ENCODE data around the gene CCDC12.
"Not testable (repeated sequence)": the region's sequence is repeated elsewhere in the genome, so short reads cannot be mapped to it uniquely, and the experiment has no call there.

The CCDC12 gene

DNA sequence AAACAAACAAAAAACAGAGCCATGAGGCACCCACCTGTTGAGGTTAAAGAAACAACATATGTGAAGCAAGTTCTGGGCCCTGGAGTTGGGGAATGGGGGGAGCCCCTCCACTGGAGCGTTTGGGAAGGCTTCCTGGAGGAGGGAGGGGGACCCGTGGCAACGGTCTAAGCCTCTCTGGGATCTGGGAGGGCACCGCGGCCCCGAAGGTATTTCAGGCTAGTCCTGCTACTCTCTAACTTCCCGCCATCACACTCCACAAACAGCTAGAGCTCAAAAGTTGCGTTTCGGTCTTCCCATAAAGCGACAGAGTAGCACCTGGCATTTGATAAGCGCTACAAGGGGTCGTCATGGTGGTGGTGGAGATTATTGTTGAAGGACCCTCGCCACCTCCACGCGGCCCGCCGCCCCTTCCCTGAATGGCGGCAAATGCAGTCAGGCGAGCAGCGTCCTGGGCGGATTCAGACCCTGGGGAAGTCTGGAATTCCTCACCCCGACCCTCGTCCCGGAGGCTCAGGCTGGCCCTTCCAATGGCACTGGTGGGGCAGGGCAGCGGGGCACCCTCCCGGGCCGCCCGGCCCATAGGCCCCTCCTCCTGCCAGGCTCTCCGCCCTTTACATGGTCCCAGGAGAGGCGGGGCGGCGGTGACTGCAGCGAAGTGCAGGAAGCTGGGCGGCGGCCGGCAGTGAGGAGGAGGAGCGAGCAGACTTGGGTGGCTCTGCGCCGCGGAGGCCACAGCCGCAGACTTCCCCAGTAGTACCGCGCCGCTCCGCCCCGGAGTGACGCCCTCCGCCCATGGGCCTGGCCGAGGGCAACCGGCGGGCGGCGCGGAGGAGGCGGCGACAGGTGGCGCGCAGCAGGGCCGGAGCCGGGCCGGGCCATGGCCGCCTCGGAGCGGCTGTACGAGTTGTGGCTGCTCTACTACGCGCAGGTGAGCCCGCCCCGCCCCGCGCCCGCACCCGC, 2.7 kb upstream of the CCDC12 start, which contains the start of gene NBEAL2:
Gene NBEAL2 (plus strand): TSS at position 682 of the 960 bp plus-strand sequence. CDS start 196 bp downstream, at position 878.
- DNase-seq: peak; percentile 59

- no peak for DNase-seq
These were observed 1.8 kb upstream of the CCDC12 start for GRCh38 chr3:46978381-46978780.

DNA sequence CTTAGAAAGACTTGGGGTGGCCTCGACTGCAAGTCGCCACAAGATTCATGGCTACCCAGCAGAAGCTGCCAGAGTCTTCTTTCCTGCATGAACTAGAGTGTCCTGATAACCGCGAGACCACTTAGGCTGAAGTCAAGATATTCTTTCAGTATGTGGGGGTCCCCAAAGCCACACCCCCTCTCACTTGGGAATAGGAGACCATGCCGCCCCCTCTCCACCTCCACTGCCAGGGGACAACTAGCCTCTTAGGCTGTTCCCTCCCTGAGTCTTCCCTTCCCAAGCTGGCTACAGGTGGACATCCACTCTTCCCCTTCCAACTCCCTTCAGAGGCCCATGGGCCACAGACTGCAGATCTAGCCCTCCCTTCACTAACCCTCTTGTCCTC, 1.3 kb upstream of the CCDC12 start:
- DNase-seq: no peak

GRCh38 chr3:46974421-46975171, 1.9 kb downstream of the CCDC12 start:
- DNase-seq: no peak

GRCh38 chr3:46972396-46972795, 4.1 kb downstream of the CCDC12 start:
- DNase-seq: no peak

DNA sequence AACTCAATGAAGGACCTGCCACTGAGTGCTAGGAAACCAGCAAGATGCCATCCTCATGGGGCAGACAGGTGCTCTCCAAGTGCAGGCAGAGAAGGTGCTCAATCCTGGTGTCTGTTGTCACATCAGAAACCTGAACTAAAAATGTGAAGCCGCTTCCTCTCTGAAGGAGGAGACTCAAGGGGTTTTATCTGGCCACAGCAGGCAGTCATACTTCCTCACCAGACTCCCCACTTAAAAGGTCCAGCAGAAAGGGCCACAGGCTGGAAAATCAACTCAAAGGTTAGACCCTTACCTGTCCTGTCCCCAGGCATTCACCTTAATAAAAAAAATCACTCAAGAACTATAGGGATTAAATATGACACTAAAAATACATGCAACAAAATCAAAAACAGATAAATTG, 4.8 kb downstream of the CCDC12 start:
- DNase-seq: no peak

DNA sequence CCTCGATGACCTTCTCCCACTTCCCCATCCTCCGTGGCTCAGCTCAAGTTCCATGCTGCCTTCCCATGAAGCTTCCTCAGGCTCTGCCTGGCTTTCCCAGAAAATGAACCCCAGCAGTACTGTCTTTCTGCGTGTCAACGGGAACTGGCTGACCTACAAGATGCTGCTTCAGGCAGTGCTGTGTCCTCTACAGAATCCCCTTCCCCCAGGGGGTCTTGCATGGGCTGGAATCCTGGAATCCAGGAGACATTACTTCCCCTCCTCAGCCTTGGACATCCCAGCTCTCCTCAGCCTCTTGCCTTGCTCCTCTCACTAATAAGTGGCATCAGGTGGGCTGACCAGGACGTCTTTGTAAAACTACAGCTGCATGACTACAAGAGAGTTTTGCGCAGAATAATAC, 5.4 kb downstream of the CCDC12 start:
- DNase-seq: no peak

GRCh38 chr3:46970391-46971091, 6.0 kb downstream of the CCDC12 start:
- no peak for DNase-seq

DNA sequence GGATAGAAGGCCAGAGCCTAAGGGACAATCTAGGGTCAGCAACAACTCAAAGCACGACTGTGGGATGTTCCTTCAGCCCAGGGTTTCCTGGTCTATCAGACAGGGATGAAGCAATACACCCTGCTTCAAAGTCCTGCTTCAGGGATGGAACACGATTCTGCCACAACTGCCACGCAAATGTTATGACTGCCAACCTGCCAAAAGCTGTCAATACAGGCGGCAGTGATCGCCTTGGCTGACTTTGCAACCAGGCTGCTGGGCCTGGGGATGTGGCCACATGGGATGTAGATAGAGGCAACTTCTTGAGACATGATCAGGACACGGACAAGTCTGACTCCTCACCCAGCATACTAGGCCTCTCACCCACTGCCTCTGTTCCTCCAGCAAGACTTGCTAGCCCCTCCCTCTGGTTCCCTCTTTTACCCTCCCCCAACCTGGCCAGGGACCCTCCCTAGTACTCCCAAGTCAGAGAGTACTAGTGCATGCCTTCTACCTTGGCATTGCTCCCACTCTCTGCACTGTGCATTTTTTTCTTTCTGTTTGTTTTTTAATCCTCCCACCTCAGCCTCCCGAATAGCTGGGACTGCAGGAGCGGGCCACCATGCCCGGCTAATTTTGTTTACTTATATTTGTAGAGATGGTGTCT, 7.6 kb downstream of the CCDC12 start:
- no peak for DNase-seq

DNA sequence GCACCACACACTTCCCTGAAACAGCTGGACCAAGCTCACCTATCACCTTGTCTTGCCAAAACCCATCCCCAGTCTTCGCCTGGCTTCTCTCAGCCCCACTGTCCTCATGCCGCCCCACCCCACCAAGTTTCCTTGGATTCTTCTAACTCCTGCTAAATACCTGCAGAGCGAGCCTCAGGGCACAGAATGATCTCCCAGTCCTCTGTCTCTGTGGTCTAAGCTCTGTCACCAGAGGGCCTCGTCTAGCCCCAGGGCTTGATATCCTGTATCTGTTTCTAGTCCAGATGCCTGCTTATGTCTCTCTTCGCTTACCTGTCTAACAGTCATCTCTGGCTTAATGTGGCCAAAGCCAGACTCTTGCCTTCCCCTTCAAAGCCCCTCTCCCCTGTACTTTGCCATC, 9.7 kb downstream of the CCDC12 start:
- no peak for DNase-seq

DNA sequence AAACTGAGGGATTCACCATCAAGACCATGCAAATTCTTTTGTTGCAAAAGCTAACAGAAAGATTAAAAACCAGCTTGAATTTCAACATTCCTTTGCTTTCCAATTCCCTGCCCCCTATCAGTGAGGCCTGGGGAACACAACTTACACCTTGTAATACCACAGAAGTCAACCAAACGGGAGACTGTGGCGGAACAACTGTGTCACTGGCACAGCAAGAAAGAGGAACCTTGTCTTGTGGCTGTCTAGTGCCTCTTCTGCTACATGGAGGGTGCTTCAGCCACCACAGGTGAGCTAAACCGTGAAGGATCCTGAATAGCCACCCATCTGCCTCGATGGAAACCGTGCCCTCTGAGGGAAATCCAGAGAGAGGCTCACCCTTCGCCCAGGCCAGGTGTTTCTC, 11.4 kb downstream of the CCDC12 start:
- DNase-seq: no peak

DNA sequence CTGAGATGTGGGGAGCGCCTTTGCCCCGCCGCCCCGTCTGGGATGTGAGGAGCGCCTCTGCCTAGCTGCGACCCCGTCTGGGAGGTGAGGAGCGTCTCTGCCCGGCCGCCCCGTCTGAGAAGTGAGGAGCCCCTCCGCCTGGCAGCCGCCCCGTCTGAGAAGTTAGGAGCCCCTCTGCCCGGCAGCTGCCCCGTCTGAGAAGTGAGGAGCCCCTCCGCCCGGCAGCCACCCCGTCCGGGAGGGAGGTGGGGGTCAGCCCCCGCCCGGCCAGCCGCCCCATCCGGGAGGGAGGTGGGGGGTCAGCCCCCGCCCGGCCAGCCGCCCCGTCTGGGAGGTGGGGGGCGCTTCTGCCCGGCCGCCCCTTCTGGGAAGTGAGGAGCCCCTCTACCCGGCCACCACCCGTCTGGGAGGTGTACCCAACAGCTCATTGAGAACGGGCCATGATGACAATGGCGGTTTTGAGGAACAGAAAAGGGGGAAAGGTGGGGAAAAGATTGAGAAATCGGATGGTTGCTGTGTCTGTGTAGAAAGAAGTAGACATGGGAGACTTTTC, 12.4 kb downstream of the CCDC12 start:
- DNase-seq: not testable (repeated sequence)

- DNase-seq: no peak
These were observed 13.6 kb downstream of the CCDC12 start for GRCh38 chr3:46962990-46963389.

- no peak for DNase-seq
These were observed 14.1 kb downstream of the CCDC12 start for GRCh38 chr3:46962427-46962826.

- DNase-seq: no peak
These were observed 15.7 kb downstream of the CCDC12 start for GRCh38 chr3:46960835-46961234.

DNA sequence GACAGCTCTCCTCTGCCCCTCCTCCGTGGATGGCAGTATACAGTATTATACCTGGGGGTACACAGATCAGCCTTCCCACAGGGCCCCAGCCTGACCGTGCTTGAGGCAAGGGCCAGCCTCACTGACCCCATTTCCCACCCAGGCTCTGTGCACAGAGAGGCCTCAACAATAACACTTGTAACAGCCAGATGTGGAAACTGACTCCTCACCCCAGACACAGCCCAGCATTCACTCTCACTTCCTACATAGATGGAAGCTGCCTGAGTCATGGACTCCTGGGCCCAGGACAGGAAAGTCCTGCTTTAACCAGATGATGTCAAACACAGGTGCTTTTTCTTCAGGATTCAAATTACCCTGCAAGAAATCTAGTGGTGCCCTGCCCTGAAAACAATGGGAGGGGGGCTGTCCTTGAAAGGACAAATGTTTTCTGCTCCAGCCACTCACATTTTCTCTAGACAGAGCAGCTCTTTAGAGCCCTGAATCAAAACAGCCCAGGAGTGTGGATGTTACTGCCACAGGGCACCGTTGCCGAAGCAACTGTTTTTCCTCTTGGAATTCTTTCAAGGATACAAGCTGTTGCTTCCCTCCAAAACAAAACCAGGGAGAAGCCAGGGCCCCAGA, 16.4 kb downstream of the CCDC12 start:
- no peak for DNase-seq

DNA sequence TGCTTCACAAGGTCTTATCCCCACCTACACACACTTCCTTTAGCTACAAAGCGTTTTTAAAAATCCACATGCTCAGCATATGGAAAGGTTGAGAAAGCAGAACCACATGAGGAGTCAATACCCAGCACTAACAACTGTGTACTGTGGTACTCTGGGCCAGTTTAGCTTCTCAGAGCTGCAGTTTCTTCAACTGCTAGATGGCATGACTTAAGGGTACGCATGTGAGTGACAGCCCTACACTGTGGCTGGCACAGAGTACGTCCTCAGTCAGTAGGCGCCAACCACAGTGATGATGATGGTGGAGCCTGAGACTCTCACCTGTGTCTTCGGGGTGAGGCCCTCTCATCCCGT, 17.4 kb downstream of the CCDC12 start:
- no peak for DNase-seq

- DNase-seq: no peak
These were observed 17.9 kb downstream of the CCDC12 start for GRCh38 chr3:46958467-46959160.

GRCh38 chr3:46957092-46957820, 19.3 kb downstream of the CCDC12 start:
- DNase-seq: no peak

- no peak for DNase-seq
These were observed 20.7 kb downstream of the CCDC12 start for GRCh38 chr3:46955801-46956259.

DNA sequence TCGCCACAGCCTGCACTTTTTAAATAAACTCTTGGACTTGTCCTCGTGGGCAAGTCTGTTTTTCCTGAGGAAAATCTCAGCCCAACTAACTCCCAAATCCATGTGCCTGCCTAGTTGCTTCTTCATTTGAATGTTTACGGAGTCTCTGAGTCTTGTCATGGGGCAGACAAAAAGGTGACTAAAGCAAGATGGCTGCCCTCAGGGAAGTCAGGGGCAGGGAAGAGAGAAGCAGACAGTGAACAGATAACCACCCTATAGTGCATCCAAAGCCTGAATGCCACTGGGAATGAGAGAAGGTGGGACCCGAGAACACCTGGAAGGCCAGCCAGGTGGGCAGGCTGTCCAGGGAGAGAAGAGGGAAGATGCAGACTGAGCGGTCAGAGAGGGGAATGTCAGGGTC, 21.4 kb downstream of the CCDC12 start:
- DNase-seq: no peak

Measured in DMS153 (cell line).